ENCODE results near the gene PIH1D1.

DNA sequence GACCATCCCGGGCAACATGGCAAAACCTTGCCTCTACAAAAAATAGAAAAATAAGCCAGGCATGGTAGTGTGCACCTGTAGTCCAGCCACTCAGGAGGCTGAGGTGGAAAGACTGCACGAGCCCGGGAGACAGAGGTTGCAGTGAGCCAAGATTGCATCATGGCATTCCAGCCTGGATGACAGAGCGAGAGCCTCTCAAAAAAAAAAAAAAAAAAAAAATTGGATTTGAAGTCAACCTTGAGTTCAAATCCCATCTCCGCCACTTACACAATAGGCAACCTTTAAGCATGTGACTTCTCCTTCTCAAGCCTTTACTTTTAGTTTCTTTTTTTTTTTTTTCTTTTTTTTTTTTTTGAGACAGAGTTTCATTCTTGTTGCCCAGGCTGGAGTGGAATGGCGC, 51.6 kb downstream of the PIH1D1 start:
- TF ChIP-seq ZNF20 (CRISPR knock-in tag; IDR thresholded peaks at IDR 0.05) (no peak), FOSL1 (CRISPR knock-in tag; IDR thresholded peaks at IDR 0.05; ENCODE audit: borderline replicate concordance) (no peak), ARHGAP35 (CRISPR knock-in tag; IDR thresholded peaks at IDR 0.05; ENCODE audit: borderline replicate concordance) (no peak), CBX2 (IDR thresholded peaks at IDR 0.05; ENCODE audit: low read depth, low read length) (no peak), CBX2 (CRISPR knock-in tag; IDR thresholded peaks at IDR 0.05; ENCODE audit: low read depth) (no peak), KLF13 (CRISPR knock-in tag; IDR thresholded peaks at IDR 0.05) (no peak), SIN3A (IDR thresholded peaks at IDR 0.05; ENCODE audit: borderline replicate concordance, low read depth, low read length) (no peak)
- TF ChIP-seq, protein P1, sequence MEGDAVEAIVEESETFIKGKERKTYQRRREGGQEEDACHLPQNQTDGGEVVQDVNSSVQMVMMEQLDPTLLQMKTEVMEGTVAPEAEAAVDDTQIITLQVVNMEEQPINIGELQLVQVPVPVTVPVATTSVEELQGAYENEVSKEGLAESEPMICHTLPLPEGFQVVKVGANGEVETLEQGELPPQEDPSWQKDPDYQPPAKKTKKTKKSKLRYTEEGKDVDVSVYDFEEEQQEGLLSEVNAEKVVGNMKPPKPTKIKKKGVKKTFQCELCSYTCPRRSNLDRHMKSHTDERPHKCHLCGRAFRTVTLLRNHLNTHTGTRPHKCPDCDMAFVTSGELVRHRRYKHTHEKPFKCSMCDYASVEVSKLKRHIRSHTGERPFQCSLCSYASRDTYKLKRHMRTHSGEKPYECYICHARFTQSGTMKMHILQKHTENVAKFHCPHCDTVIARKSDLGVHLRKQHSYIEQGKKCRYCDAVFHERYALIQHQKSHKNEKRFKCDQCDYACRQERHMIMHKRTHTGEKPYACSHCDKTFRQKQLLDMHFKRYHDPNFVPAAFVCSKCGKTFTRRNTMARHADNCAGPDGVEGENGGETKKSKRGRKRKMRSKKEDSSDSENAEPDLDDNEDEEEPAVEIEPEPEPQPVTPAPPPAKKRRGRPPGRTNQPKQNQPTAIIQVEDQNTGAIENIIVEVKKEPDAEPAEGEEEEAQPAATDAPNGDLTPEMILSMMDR (CRISPR knock-in tag; IDR thresholded peaks at IDR 0.05): no peak
